Suprapubic skin (tissue), 3 donors: ENCODE results near the gene ENPP1.

Experiments used
- POLR2AphosphoS5 ChIP-seq, 3 donors: sonication (generic); formaldehyde crosslinking; IDR thresholded peaks; one replicate each; pipeline ENCODE4 v1.6.1; 2017; ENCODE audit warnings: antibody characterized with exemption in 3 of 3
- TF ChIP-seq, protein P1 (sequence below), 2 donors: fragments of 200-600 bp in 1 of 2; fragments of 450-650 bp in 1 of 2; sonication (generic) in 1 of 2; IDR thresholded peaks; one replicate each; pipeline ENCODE4 v1.5.1; 2016 to 2019; ENCODE audit warnings: antibody characterized with exemption in 2 of 2, mild to moderate bottlenecking in 1 of 2, moderate library complexity in 1 of 2

DNA sequence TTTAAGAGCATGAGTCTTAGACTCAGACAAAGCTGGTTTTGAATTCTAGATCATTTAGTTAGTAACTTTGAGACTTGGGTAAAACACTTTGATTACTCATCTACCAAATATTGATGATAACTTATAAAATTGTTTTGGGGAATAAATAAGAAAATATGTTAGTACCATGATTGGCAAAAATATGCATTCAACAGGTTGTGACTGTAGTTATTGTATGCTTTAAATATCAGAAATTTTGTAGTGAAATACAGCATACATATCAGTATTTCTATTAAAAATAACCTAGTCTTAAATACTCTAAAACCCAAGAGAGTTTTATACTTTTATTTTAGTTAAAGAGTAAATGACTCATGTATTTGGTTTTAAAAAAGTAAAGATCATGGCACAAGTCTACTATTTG lies 68.7 kb downstream of the ENPP1 start:
- TF ChIP-seq, protein P1, sequence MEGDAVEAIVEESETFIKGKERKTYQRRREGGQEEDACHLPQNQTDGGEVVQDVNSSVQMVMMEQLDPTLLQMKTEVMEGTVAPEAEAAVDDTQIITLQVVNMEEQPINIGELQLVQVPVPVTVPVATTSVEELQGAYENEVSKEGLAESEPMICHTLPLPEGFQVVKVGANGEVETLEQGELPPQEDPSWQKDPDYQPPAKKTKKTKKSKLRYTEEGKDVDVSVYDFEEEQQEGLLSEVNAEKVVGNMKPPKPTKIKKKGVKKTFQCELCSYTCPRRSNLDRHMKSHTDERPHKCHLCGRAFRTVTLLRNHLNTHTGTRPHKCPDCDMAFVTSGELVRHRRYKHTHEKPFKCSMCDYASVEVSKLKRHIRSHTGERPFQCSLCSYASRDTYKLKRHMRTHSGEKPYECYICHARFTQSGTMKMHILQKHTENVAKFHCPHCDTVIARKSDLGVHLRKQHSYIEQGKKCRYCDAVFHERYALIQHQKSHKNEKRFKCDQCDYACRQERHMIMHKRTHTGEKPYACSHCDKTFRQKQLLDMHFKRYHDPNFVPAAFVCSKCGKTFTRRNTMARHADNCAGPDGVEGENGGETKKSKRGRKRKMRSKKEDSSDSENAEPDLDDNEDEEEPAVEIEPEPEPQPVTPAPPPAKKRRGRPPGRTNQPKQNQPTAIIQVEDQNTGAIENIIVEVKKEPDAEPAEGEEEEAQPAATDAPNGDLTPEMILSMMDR (IDR thresholded peaks at IDR 0.05), result no peak
- TF ChIP-seq POLR2AphosphoS5 (IDR thresholded peaks at IDR 0.05), result no peak
